Spleen (tissue), 7 donors: ENCODE data around the gene CEP63.

ENCODE experiments used
- CTCF ChIP-seq, 11 experiments: fragments of 200-600 bp in 7 of 11; fragments of 450-650 bp in 4 of 11; sonication (generic) in 4 of 11; IDR thresholded peaks in 8 of 11; conservative IDR thresholded peaks in 3 of 11; 1 replicate in 7 of 11; 2 replicates in 4 of 11; pipeline versions ENCODE4 v1.4.0 to v1.8.0; 2016 to 2021; ENCODE audit warnings: antibody characterized with exemption in 11 of 11, inconsistent platforms in 4 of 11, mild to moderate bottlenecking in 1 of 11
- POLR2A ChIP-seq, 3 donors: fragments of 450-650 bp; IDR thresholded peaks; one replicate each; pipeline ENCODE4 v1.5.1; 2017; ENCODE audit warnings: antibody characterized with exemption in 3 of 3, mild to moderate bottlenecking in 1 of 3
- donor health status: DM: no; HTN: no; CAD: no; lungs with moderate emphysema.
- donor health status: DM: no; HTN: no; CAD: no.
- donor health status: DM: no; HTN: no; CAD: no.

DNA sequence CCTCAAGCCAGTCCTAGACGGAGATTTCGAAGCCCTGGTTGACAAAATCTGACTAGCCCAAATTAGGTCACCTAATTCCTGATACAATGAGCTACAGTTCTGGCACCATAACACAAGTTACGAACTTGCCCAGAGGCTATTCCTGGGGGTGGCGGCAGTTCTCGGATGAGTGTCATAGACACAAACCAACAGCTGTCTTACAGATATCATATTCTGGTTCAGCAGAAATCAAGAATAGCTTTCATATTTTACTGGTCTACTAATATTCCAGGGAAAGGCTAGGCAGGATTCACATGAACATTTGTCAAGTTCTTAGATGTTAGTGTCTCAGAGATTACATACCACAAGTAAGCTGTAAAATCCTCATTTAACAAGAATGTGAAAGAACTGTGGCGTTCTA, 8.9 kb upstream of the CEP63 start:
- no peak for TF ChIP-seq CTCF (IDR thresholded peaks at IDR 0.05 in 8 of 11, conservative IDR thresholded peaks at IDR 0.05 in 3 of 11)
- TF ChIP-seq POLR2A (IDR thresholded peaks at IDR 0.05), result no peak
